Measurements from ENCODE around the gene AQP5.

The AQP5 gene

GRCh38 chr12:49950273-49951251 lies 11.1 kb upstream of the AQP5 start, which contains the start of gene AQP2:
AQP2 (plus strand) TSS chr12:49950737; CDS start chr12:49950831, 94 bp downstream.
- no peak for DNase-seq (ENCODE audit: low read depth)

- DNase-seq (ENCODE audit: low read depth): no peak
Measured at GRCh38 chr12:49951411-49952240, 10.0 kb upstream of the AQP5 start.

GRCh38 chr12:49952391-49953055 lies 9.1 kb upstream of the AQP5 start:
- DNase-seq (ENCODE audit: low read depth): no peak

GRCh38 chr12:49953151-49953550 lies 8.5 kb upstream of the AQP5 start:
- no peak for DNase-seq (ENCODE audit: low read depth)

- no peak for DNase-seq (ENCODE audit: low read depth)
Measured at GRCh38 chr12:49953961-49954846, 7.5 kb upstream of the AQP5 start.

GRCh38 chr12:49954863-49955830 lies 6.5 kb upstream of the AQP5 start:
- DNase-seq (ENCODE audit: low read depth): no peak

GRCh38 chr12:49955899-49956662 lies 5.6 kb upstream of the AQP5 start:
- DNase-seq (ENCODE audit: low read depth): no peak

- no peak for DNase-seq (ENCODE audit: low read depth)
Measured at GRCh38 chr12:49956663-49957569, 4.8 kb upstream of the AQP5 start.

GRCh38 chr12:49957570-49957967 lies 4.1 kb upstream of the AQP5 start:
- no peak for DNase-seq (ENCODE audit: low read depth)

- no peak for DNase-seq (ENCODE audit: low read depth)
Measured at GRCh38 chr12:49959685-49960473, 1.8 kb upstream of the AQP5 start.

- no peak for DNase-seq (ENCODE audit: low read depth)
Measured at GRCh38 chr12:49960474-49961110, 1.1 kb upstream of the AQP5 start.

- DNase-seq (ENCODE audit: low read depth): no peak
Measured at GRCh38 chr12:49961993-49962764, 507 bp downstream of the AQP5 start.

- no peak for DNase-seq (ENCODE audit: low read depth)
Measured at GRCh38 chr12:49962861-49963765, 1.4 kb downstream of the AQP5 start.

- DNase-seq (ENCODE audit: low read depth): no peak
Measured at GRCh38 chr12:49963976-49964815, 2.5 kb downstream of the AQP5 start.

Data from stimulated activated CD8-positive, alpha-beta memory T cell treated with anti-CD3 and anti-CD28 coated beads, Interleukin-15, amount 100 ng/mL, for 1 hour (primary cell).